HG03025 (cell line): ENCODE measurements around the gene HAGH.

Experiments used
- ATAC-seq: cut with Tn5 transposase; IDR thresholded peaks from one replicate; pipeline ENCODE4 v1.9.1; 2021; ENCODE audit warnings: mild to moderate bottlenecking, moderate library complexity; ENCODE audit not compliant: unreplicated experiment, low FRiP score

HAGH gene

GRCh38 chr16:1775846-1776671, 50.6 kb downstream of the HAGH start:
- no peak for ATAC-seq

- ATAC-seq: no peak
These were observed 51.4 kb downstream of the HAGH start for GRCh38 chr16:1775006-1775845.

- ATAC-seq: no peak
These were observed 52.2 kb downstream of the HAGH start for GRCh38 chr16:1774448-1774780.

GRCh38 chr16:1773703-1774447, 52.8 kb downstream of the HAGH start:
- no peak for ATAC-seq

- no peak for ATAC-seq
These were observed 53.5 kb downstream of the HAGH start, which contains the start of gene MRPS34 for GRCh38 chr16:1772908-1773702. Gene MRPS34 (minus strand): TSS chr16:1773134. CDS start chr16:1773119, 15 bp downstream.

GRCh38 chr16:1772362-1772907, 54.2 kb downstream of the HAGH start, which contains the start of gene EME2:
Gene EME2 (plus strand): TSS chr16:1772810. CDS start chr16:1773228, 418 bp downstream.
- ATAC-seq: no peak

GRCh38 chr16:1771864-1772361, 54.7 kb downstream of the HAGH start:
- no peak for ATAC-seq

GRCh38 chr16:1771188-1771863, 55.3 kb downstream of the HAGH start, which contains the start of gene NME3:
Gene NME3 (minus strand): TSS chr16:1771543. CDS start chr16:1771534, 9 bp downstream.
- ATAC-seq: no peak

- no peak for ATAC-seq
These were observed 56.1 kb downstream of the HAGH start for GRCh38 chr16:1770328-1771187.

- no peak for ATAC-seq
These were observed 57.0 kb downstream of the HAGH start for GRCh38 chr16:1769402-1770300.

GRCh38 chr16:1768767-1769401, 57.7 kb downstream of the HAGH start:
- no peak for ATAC-seq

- no peak for ATAC-seq
These were observed 58.4 kb downstream of the HAGH start for GRCh38 chr16:1768061-1768766.

- no peak for ATAC-seq
These were observed 59.3 kb downstream of the HAGH start for GRCh38 chr16:1767116-1767994.

- ATAC-seq: no peak
These were observed 59.9 kb downstream of the HAGH start for GRCh38 chr16:1766701-1767100.

GRCh38 chr16:1766231-1766630, 60.4 kb downstream of the HAGH start:
- ATAC-seq: no peak
